Panc1 (cell line): ENCODE results near the gene HSH2D. TPM values are rescaled to one million over a fixed set of nuclear protein-coding genes. Genes with fewer than 3 reads are reported as not detected.

Experiments
- ATAC-seq: fragments of 200-7000 bp; cut with Tn5 transposase; 2 replicates; pipeline ENCODE4 v1.9.1; 2020; ENCODE audit warnings: mild to moderate bottlenecking, moderate library complexity
- BruUV-seq: library from RNA; stranded (reverse); fragments of 400-500 nt; replicated peaks from 2 replicates; lab custom pipeline; 2021; lab: Mats Ljungman, UMichigan
- CTCF ChIA-PET: fragments of 300-600 bp; sonication (Branson Sonifier 250); formaldehyde crosslinking; loops from one replicate; lab custom pipeline; 2022; ENCODE audit warnings: antibody characterized with exemption; lab: Charles Lee
- POLR2A ChIA-PET: fragments of 300-600 bp; sonication (Branson Sonifier 250); formaldehyde crosslinking; loops from one replicate; lab custom pipeline; 2022; ENCODE audit warnings: antibody characterized with exemption; lab: Charles Lee
- DNase-seq: peaks from one replicate; pipeline ENCODE4 v3.0.0-alpha.2; 2010; ENCODE audit warnings: low read depth, low spot score
- H3K27ac ChIP-seq: 2 replicates; pipeline ENCODE4 v1.5.1; 2011; ENCODE audit warnings: mild to moderate bottlenecking, low read length, inconsistent platforms
- H3K27me3 ChIP-seq: fragments of 200-500 bp; sonication (Bioruptor generic); 2 replicates; pipeline ENCODE4 v1.6.0; 2014; ENCODE audit warnings: low read length, inconsistent platforms; ENCODE audit not compliant: control insufficient read depth, insufficient read depth
- H3K36me3 ChIP-seq: fragments of 200-500 bp; sonication (Bioruptor generic); 2 replicates; pipeline ENCODE4 v1.5.1; 2014; ENCODE audit warnings: inconsistent platforms, mild to moderate bottlenecking, low read length, moderate library complexity; ENCODE audit not compliant: control insufficient read depth, insufficient read depth
- H3K4me1 ChIP-seq: 2 replicates; pipeline ENCODE4 v1.5.1; 2011; ENCODE audit warnings: inconsistent platforms, mild to moderate bottlenecking, low read length, moderate library complexity; ENCODE audit not compliant: control insufficient read depth, insufficient read depth
- H3K4me3 ChIP-seq, 2 experiments: 2 replicates each; pipeline ENCODE4 v1.5.1; 2011 to 2012; ENCODE audit warnings: low read depth in 2 of 2, low read length in 2 of 2, mild to moderate bottlenecking in 2 of 2, inconsistent platforms in 1 of 2, moderate library complexity in 1 of 2
- H3K9me3 ChIP-seq: fragments of 200-500 bp; sonication (Bioruptor generic); 2 replicates; pipeline ENCODE4 v1.5.1; 2014; ENCODE audit warnings: low read depth, mild to moderate bottlenecking, inconsistent platforms, low read length, moderate library complexity; ENCODE audit not compliant: control insufficient read depth, insufficient read depth
- POLR2AphosphoS5 ChIP-seq: IDR thresholded peaks from 2 replicates; pipeline ENCODE4 v1.6.1; 2012; ENCODE audit warnings: mild to moderate bottlenecking, low read depth, low read length, moderate library complexity
- SIN3A ChIP-seq: IDR thresholded peaks from 2 replicates; pipeline ENCODE4 v1.6.1; 2012; ENCODE audit warnings: low read depth, mild to moderate bottlenecking, low read length, moderate library complexity, borderline replicate concordance; ENCODE audit not compliant: insufficient read depth
- TCF7L2 ChIP-seq: IDR thresholded peaks from 2 replicates; pipeline ENCODE4 v1.6.1; 2011; ENCODE audit warnings: mild to moderate bottlenecking, low read depth, low read length, inconsistent platforms
- in situ Hi-C: cut with HindIII; loops from 2 replicates; pipeline ENCODE4 v1.10.0; 2016; ENCODE audit warnings: low sequenced_read_pairs, low pct_unique_long_range_greater_than_20kb
- intact Hi-C: fragments of 100-400 bp; cut with micrococcal nuclease; formaldehyde crosslinking; loops from one replicate; pipeline ENCODE4 v1.10.0; 2022; ENCODE audit not compliant: unreplicated experiment
- total RNA-seq: library from RNA; stranded (reverse); gene quantifications from one replicate; pipeline ENCODE4 v1.2.1, GENCODE V29; 2021; ENCODE audit not compliant: unreplicated experiment
- TF ChIP-seq, protein P1 (sequence below): fragments of 450-650 bp; IDR thresholded peaks from 2 replicates; pipeline ENCODE4 v1.5.1; 2017; ENCODE audit warnings: mild to moderate bottlenecking
- TF ChIP-seq, protein P2 (sequence below), 2 experiments: IDR thresholded peaks; 2 replicates each; pipeline ENCODE4 v1.6.1; 2011 to 2012; ENCODE audit warnings: low read depth in 2 of 2, control low read depth in 1 of 2, low read length in 1 of 2, mild to moderate bottlenecking in 1 of 2, moderate library complexity in 1 of 2; ENCODE audit not compliant: insufficient read depth in 1 of 2

The HSH2D gene
- total RNA-seq, 1 experiment from 2014 or later = not detected

GRCh38 chr19:16160943-16161560, 17.6 kb downstream of the HSH2D start:
- BruUV-seq = no TSS peak

GRCh38 chr19:16161840-16162239, 18.4 kb downstream of the HSH2D start:
- ChIA-PET POLR2A (interaction anchor here (0.6 to 0.7 kb wide), 2 partner anchors 802 to 1544 kb away, joined by 3 read pairs; no protein-coding TSS in a partner anchor), CTCF (no interaction called here)
- no peaks in the 10 kb centered on the region for H3K9me3 ChIP-seq
- peaks cover 2% of the 10 kb centered on the region; the same call in 1 of the 2 replicates for H3K4me1 ChIP-seq
- H3K4me3 ChIP-seq = no peak overlapping the region
- peak; percentile 55; the same call in 1 of the 2 replicates for ATAC-seq
- no TSS peak for BruUV-seq
- intact Hi-C loops (no loop called here), in situ Hi-C loops (no loop called here)
- TF ChIP-seq POLR2AphosphoS5 = no peak
- TF ChIP-seq TCF7L2 = no peak
- TF ChIP-seq, protein P1, sequence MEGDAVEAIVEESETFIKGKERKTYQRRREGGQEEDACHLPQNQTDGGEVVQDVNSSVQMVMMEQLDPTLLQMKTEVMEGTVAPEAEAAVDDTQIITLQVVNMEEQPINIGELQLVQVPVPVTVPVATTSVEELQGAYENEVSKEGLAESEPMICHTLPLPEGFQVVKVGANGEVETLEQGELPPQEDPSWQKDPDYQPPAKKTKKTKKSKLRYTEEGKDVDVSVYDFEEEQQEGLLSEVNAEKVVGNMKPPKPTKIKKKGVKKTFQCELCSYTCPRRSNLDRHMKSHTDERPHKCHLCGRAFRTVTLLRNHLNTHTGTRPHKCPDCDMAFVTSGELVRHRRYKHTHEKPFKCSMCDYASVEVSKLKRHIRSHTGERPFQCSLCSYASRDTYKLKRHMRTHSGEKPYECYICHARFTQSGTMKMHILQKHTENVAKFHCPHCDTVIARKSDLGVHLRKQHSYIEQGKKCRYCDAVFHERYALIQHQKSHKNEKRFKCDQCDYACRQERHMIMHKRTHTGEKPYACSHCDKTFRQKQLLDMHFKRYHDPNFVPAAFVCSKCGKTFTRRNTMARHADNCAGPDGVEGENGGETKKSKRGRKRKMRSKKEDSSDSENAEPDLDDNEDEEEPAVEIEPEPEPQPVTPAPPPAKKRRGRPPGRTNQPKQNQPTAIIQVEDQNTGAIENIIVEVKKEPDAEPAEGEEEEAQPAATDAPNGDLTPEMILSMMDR = no peak
- no peak for TF ChIP-seq SIN3A
- TF ChIP-seq, protein P2, sequence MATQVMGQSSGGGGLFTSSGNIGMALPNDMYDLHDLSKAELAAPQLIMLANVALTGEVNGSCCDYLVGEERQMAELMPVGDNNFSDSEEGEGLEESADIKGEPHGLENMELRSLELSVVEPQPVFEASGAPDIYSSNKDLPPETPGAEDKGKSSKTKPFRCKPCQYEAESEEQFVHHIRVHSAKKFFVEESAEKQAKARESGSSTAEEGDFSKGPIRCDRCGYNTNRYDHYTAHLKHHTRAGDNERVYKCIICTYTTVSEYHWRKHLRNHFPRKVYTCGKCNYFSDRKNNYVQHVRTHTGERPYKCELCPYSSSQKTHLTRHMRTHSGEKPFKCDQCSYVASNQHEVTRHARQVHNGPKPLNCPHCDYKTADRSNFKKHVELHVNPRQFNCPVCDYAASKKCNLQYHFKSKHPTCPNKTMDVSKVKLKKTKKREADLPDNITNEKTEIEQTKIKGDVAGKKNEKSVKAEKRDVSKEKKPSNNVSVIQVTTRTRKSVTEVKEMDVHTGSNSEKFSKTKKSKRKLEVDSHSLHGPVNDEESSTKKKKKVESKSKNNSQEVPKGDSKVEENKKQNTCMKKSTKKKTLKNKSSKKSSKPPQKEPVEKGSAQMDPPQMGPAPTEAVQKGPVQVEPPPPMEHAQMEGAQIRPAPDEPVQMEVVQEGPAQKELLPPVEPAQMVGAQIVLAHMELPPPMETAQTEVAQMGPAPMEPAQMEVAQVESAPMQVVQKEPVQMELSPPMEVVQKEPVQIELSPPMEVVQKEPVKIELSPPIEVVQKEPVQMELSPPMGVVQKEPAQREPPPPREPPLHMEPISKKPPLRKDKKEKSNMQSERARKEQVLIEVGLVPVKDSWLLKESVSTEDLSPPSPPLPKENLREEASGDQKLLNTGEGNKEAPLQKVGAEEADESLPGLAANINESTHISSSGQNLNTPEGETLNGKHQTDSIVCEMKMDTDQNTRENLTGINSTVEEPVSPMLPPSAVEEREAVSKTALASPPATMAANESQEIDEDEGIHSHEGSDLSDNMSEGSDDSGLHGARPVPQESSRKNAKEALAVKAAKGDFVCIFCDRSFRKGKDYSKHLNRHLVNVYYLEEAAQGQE (IDR thresholded peaks at IDR 0.05; ENCODE audit: insufficient read depth in 1 of 2, low read depth in 2 of 2, low read length in 1 of 2) = no peak
- DNase-seq = peak; percentile 54
- no peak overlapping the region for H3K27ac ChIP-seq
- no peaks in the 10 kb centered on the region for H3K36me3 ChIP-seq
- no peaks in the 10 kb centered on the region for H3K27me3 ChIP-seq

More at GRCh38 chr19:16160943-16161560, 17.6 kb downstream of the HSH2D start:
- Histone ChIP-seq H3K27me3 (no peaks in the 10 kb centered on the region), H3K36me3 (no peaks in the 10 kb centered on the region), H3K4me1 (peaks cover 2% of the 10 kb centered on the region; the same call in 1 of the 2 replicates), H3K4me3 (no peak overlapping the region), H3K27ac (no peak overlapping the region), H3K9me3 (no peaks in the 10 kb centered on the region)
- TF ChIP-seq TCF7L2 (no peak), POLR2AphosphoS5 (no peak), SIN3A (no peak)
- TF ChIP-seq, protein P1 = no peak
- POLR2A ChIA-PET = interaction anchor here (0.6 kb wide), 1 partner anchor 1545 kb away, joined by 3 read pairs; no protein-coding TSS in a partner anchor
- intact Hi-C loops = no loop called here
- DNase-seq = peak; percentile 32
- ATAC-seq = peak; percentile 40; the same call in 1 of the 2 replicates
- in situ Hi-C loops = no loop called here
- CTCF ChIA-PET = no interaction called here
